Putamen (tissue), 1 donor: ENCODE data around the gene SDCBP2.
"Not testable (repeated sequence)": the region's sequence is repeated elsewhere in the genome, so short reads cannot be mapped to it uniquely, and the experiment has no call there.

ENCODE experiments used
- DNase-seq: peaks from one replicate; pipeline ENCODE4 v3.0.0-alpha.2; 2016; ENCODE audit warnings: low spot score

The SDCBP2 gene

DNA sequence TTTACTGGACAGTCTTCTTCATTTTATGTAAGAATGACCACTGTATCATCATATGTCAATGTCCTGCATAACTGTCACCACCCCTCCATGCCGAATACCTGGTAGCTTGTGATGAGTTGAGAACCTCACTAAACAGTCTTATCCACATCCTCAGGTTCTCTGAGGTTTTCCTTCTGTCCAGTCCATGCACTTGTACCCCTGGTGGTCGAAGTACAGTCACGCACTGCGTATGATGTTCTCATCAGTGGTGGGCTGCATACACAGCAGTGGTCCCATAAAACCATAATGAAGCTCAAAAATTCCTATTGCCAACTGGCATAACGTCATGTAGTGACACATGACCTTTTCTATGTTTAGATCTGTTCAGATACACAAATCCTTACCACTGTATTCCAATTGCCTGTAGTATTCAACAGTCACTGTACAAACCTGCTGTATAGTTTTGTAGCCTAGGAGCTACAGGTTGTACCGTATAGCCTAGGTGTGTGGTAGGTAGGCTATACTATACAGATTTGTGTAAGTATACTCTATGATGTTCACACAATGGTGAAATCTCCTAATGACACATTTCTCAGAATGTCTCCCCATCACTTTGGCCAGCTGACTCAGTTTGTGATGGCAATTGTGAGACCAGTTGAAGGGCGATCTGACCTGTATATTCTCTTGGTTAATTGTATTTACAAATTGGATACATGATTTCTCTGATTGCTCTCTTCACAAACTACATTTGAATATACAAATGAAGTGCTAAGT lies 31.3 kb upstream of the SDCBP2 start:
- no peak for DNase-seq

DNA sequence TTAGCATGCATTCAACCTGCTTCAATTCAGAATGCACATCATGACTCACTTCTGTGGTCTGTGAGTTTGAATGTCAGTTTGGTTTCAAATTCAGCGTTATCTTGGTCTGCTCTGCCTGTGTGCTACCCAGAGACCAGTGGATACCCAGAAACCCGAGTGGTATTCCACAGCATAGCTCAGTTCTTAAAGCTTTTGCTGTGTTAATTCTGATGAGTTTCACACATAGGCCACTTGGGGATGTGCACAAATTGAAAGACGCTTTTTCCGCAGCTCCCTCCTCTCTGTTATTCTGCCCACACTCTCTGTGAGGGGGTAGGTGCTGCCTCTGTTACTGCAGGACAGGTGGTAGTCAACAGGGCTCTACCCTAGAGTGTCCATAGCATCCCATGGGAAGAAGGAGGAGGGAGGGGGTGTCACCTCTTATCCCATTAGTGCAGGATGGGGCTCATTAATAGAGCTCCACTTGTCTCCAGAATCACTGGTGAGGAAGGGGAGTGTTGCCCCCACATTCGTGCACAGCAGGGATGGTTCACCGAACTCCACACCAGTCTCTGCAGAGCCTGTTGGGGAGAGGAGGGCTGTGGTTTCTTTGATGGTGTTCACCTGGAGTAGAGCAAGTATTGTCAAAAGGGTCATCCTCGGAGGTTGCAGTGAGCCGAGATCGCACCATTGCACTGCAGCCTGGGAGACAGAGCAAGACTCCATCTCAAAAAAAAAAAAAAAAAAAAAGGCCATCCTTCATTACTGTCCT lies 29.2 kb upstream of the SDCBP2 start:
- no peak for DNase-seq

GRCh38 chr20:1353956-1354355 lies 25.0 kb upstream of the SDCBP2 start:
- DNase-seq = no peak

DNA sequence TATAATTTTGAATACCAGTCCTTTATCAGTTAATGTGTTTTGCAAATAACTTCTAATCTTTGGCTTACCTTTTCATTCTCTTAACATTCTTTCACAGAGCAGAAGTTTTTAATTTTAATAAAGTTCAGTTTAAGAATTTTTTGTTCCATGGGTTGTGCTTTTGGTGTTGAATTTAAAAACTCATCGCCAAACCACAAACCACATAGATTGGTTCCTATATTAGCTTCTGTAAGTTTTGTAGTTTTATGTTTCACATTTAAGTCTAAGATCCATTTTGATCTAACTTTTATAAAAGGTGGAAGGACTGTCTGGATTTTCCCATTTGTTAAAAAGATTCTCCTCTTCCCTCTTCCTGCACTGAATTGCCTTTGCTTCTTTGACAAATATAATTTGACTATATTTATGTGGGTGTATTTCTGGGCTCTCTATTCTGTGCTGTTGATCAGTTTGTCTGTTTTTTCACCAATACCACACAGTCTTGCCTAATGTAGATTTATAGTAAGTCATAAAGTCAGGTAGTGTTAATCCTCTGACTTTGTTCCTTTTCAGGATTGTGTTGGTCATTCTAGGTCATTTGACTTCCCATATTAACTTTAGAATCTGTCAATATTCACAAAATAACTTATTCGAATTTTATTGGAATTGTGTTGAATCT lies 17.5 kb upstream of the SDCBP2 start:
- DNase-seq = no peak

DNA sequence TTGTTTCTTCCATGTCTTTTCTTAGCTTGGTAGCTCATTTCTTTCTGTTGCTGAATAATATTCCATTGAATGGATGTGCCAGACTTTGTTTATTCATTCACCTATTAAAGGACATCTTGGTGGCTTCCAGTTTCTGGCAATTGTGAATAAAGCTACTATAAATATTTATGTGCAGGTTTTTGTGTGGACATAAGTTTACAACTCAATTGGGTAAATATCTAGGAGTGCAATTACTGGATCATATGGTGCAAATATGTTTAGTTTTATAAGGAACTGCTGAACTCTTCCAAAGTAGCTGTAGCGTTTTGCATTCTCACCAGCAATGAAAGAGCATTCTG lies 16.8 kb upstream of the SDCBP2 start:
- DNase-seq = no peak

DNA sequence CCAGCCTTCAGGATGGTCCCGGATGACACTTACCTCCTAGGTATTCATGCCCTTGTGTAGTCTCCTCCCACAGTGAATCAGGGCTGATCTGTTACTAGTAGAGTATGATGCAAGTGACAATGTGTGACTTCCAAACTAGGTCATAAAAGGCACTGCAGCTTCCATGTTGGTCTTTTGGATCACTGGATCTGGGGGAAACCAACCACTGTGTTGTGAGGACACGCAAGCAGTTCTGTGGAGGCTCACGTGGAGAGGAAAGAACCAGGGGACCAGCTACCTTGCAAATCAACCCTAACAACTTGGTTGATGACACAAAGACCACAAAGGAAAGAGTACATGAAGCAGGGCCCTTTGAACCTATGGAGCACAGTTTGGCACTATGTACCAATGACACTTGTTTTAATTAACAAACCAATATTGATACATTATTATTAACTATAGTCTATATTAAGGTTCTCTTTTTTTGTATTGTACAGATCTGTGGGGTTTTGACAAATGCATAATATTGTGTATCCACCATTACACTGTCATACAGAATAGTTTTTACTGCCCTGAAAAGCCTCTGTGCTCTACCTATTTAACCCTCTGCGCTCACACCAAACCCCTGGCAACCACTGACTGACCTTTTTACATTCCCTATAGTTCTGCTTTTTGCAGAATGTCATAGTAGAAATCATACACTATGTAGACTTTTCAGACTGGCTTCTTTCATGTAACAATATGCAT lies 16.3 kb upstream of the SDCBP2 start:
- no peak for DNase-seq

GRCh38 chr20:1343446-1344124 lies 14.6 kb upstream of the SDCBP2 start:
- not testable (repeated sequence) for DNase-seq

GRCh38 chr20:1341561-1342265 lies 12.8 kb upstream of the SDCBP2 start:
- no peak for DNase-seq

GRCh38 chr20:1338801-1339200 lies 9.9 kb upstream of the SDCBP2 start:
- DNase-seq = no peak

- no peak for DNase-seq
These were observed 9.2 kb upstream of the SDCBP2 start for GRCh38 chr20:1338096-1338495.

GRCh38 chr20:1337441-1337840 lies 8.5 kb upstream of the SDCBP2 start:
- DNase-seq = no peak

- no peak for DNase-seq
These were observed 7.9 kb upstream of the SDCBP2 start for GRCh38 chr20:1336699-1337367.

DNA sequence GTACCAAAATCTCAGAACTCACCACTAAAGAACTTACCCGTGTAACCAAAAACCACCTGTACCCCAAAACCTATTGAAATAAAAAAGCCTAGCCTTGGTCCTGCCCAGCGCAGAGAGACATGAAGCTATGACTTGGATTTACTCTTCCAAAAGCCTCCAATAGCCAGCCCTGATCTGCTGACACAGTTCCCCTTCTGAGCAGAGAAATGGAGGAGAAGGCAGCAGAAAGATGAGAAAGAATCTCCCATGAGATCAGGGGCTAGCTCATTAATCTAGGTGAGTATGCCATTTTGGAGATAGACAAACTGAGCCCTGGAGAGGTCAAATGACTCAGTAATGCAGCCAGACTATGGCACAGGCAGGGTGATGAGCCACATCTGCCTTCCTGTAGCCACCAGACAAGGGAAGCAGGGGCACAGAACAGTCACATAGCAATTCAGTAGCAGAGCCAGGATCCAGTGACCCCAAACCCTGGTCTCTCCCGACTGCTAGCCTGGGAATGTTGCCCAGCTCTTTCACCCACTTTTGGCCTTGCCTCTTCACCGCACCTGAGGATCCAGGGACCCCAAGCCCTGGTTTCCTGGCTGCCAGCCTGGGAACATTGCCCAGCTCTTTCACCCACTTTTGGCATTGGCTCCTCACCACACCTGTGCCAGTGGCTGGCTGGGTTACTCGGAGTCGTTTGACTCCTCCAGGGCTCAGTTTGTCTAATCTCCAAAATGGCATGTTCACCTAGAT lies 7.2 kb upstream of the SDCBP2 start:
- no peak for DNase-seq

DNA sequence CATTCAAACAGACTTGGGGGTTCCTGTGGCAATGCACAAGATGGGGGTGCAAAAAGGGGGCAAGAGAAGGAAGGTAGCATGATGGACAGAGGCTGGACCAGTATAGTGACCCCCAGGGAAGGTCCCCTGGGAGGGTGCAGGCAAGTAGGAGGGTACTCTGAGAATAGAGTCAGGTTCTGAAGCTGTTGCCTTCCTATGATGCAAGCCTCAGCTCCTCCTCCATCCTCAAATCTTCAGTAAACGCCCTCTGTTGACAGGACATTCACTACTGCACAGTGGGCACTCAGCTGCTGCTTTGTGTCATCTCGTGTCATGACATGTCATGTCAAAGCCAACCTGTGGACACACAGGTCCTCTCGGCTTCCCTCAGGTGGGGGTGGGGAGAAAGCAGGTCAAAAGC lies 5.8 kb upstream of the SDCBP2 start:
- DNase-seq = no peak

DNA sequence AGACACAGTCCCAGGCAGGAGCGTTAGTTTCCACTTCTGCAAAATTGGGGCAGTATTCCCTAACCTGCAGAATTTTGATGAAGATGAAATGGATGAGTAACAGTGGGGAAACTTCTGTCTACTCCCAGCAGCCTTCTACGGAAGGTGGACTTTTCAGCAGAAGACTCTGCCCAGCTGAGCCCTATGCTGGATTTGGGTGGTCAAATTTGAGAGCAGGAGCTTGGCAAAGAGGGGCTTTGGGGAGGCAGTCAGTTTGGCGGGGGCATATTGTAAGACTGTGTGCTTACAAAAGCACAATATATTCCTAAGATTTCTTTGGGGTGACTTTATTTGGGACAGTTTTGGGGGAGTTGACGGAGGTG lies 5.4 kb upstream of the SDCBP2 start:
- DNase-seq = no peak

DNA sequence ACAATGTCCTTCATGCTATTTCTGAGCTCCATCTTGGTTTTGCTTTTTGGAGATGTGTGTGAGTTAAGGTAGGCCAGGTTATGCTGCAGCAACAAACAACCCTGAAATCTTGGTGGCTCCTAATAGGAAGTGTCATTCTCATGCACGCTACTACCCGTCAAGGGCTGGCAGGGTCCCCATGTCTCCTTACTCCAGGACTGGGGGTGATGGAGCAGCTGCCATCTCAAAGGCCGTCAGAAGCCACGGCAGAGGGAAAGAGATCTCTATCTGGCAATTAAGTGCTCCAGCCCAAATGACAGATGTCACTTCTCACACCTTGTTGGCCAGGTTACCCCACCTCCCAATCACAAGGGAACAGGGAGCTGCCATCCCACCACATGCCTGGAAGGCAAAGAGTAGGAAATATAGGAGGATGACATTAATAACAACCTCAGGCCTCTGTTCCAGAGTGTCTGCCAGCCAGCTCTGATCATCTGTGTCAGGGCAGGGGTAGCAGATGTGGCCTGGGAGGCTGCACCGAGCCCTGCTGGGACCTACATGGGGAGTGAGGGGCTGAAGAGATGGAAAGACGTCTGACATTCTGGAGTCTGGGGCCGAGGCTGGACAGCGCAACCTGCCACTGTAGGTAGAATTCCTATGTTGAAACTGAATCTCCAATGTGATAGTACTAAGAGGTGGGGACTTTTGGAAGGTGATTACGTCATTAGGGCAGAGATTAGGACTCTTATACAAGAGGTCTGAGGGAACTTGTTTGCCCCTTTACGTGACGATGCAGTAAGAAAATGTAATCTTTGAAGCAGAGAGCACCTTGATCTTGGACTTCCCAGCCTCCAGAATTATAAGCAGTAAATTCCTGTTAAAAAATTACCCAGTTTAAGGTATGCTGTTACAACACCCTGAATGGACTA lies 4.8 kb upstream of the SDCBP2 start:
- no peak for DNase-seq

- DNase-seq = no peak
These were observed 3.9 kb upstream of the SDCBP2 start for GRCh38 chr20:1332749-1333300.

GRCh38 chr20:1331801-1332453 lies 3.0 kb upstream of the SDCBP2 start:
- DNase-seq = no peak
